Right forelimb (tissue), 1 donor: ENCODE results near the gene PRKAR2B.
"Not testable (repeated sequence)": the region's sequence is repeated elsewhere in the genome, so short reads cannot be mapped to it uniquely, and the experiment has no call there.

Source experiments
- DNase-seq: peaks from one replicate; pipeline ENCODE4 v3.0.0-alpha.2; 2018

The PRKAR2B gene

DNA sequence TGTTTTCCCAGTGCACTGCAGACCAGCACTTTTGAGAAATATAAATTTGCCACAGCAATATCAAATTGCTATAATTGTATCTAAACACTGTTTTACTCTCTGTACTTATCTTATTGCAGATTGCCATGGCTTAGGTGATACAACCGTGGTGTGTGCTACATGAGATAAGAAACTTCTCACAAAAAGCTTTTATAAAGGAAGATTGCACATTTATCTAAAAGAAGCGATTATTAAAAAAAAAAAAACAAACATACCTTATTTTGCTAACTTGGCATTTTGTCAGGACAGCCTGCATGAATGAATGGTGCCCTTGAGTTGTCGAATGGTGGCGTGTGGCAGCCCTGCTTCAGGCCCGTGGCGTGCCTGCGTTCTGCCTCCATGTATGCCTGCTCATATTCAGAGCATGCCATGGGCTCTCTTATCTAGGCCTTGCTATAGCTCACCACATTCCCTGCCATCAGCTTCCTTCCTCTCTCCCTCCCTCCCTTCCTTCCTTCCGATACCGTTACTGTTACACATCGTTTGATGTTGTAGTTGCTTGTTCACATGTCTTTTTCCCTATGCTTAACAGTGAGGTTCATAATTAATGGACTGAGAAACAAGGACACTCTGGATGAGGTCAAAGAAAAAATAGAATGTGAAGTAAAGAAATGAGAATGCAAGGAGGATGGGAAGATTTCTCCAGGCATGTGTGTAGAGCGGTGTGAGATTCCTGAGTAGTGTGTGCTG lies 34.9 kb downstream of the PRKAR2B start:
- DNase-seq: no peak

DNA sequence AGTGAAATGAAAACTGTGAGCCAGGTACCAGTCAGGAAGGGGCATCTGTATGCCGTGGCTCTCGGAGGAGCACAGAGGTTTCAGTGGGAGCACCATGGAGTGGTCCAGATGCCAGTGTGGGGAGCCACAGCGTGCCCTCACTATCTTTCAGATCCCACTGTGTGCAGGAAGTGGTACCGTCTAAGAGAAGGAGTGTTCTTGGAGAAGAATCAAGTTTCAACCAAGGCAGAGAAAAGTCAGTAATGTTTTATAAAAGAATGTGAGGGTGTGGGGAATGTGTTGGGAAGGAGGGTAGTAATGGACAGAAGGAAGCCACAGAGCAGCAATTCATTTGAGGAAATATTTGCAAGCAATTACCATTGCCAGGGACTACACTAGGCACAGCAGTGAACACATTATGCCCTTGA lies 35.6 kb downstream of the PRKAR2B start:
- no peak for DNase-seq

DNA sequence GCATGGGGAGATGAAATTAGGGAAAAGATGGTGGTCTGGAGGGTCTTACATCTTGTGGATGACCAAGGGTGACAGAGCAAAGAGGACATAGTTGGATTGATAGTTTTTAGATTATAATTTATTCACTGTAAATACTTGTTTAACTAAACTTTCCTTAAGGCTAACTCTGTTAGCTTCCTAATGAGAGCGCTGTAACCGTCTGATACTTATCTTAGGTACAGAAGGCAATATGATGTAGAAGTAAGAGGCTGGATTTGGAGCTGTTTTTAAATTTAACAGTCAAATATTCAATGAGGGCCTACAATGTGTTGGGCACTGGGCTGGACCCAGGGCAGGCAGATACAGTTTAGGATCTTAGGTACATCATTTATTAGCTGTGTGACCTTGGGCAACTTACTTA lies 36.0 kb downstream of the PRKAR2B start:
- no peak for DNase-seq

DNA sequence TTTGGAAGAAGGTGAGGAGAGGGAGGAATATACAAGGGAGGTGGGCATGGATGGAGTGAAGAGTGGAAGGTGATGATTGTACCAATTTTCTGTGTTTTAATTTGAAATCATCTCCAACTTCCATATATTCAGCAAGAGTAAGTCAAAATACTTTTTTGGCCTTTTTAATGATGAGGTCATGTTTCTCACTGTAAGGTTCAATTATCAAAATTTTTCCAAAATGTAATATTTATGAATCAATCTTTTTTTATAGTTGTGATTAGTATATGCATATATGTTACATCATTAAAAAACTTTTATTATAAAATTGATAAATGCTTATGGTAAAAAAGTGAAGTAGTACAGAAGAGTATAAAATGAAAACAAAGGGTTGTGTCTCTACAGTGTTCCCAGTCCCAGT lies 40.7 kb downstream of the PRKAR2B start:
- DNase-seq: no peak

DNA sequence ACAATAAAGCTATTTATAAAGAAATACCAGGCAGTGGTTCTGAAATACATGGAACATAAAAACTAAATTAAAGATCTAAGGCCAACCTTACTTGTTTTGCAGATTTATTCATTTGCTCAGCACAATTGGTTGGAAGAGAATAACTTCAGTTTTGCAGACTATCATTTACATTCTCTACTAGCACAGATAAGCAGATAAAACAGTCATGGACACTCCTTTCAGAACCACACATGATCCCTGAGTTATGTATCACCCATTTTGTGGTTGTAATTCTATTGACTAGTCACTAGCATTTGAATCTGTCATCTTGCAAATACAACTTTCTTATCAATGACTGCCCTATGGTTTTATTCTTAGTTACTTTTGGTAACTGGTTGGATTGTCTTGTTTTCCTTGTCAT lies 45.1 kb downstream of the PRKAR2B start:
- no peak for DNase-seq

DNA sequence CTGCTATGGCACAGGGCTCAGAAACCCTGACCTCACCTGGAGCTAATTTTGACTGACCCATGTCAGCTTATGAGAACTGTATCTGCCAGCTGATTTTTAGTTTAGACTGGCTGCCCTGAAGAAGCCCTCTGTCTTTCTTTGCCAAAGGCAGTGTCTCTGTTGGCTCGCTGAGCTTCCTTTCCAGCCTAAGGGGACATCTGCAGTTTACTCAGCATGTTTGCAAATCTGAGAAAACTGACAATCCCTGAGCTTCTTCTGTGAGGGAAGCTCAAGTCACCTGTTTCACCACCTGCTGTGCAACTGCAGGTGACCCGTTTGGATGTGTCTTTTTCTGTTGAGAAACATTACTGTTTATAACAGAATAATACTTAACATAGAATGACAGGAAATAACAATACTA lies 46.0 kb downstream of the PRKAR2B start:
- no peak for DNase-seq

DNA sequence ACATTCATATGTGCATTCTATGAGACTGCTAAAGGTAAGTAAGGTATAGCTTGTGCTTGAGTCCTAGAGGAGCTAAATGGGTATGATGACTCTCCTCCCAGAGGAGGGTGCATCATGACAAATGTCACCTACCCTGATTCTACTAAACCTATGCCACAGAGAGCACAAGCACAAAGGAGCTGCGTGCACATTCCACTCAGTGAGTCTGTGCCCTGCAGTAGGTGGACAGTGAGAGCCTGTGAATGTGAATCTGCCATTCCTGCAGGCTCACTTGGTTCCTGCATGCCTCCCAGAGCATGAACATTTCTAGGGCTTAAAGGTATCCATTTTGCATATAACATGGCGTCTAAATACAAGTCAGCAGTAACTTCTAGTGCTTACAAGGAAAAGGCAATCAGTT lies 46.8 kb downstream of the PRKAR2B start:
- DNase-seq: no peak

DNA sequence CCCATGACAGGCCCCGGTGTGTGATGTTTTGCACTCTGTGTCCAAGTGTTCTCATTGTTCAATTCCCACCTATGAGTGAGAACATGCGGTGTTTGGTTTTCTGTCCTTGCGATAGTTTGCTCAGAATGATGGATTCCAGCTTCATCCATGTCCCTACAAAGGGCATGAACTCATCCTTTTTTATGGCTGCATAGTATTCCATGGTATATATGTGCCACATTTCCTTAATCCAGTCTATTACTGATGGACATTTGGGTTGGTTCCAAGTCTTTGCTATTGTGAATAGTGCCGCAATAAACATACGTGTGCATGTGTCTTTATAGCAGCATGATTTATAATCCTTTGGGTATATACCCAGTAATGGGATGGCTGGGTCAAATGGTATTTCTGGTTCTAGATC lies 49.2 kb downstream of the PRKAR2B start:
- DNase-seq: not testable (repeated sequence)

DNA sequence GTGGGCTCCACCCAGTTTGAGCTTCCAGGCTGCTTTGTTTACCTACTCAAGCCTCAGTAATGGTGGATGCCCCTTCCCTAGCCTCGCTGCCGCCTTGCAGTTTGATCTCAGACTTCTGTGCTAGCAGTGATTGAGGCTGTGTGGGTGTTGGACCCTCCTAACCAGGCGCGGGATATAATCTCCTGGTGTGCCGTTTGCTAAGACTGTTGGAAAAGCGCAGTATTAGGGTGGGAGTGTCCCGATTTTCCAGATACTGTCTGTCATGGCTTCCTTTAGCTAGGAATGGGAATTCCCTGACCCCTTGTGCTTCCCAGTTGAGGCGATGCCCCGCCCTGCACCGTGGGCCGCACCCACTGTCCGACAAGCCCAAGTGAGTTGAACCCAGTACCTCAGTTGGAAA lies 54.6 kb downstream of the PRKAR2B start:
- DNase-seq: not testable (repeated sequence)

DNA sequence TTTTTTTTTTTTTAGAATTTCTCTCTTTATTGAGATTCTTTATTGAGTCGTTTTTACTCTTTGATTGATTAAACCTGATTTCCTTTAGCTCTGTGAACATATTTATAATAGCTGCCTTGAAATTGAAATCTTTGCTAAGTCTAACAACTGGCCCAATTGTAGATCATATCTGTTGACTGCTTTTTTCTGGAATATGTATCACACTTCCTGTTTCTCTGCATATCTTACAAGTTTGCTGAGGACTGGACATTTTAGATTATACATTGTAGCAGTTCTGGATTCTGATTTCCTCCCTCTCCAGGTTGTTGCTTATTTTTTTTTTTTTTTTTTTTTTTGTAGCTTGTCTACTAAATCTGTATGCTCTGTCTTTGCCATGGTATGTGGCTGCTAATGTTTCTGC lies 56.3 kb downstream of the PRKAR2B start:
- DNase-seq: no peak

DNA sequence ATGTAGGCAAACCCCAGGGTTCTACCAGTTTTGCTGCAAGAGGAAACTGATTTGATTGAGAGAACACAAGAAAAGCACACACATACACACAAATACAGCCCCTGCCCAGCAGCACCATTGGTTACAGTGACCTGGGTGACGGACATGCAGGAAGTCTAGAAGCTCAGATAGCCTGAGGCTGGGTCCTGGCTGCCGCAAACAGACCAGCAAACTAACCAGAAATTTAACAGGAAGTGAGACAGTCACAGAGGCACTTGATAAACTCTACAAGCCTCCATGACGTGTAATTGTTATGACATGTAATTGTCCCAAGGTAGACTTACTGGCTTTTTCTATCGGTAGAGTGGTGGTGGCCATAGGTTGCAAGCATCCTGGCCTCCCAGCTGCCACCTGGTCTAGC lies 58.9 kb downstream of the PRKAR2B start:
- no peak for DNase-seq

DNA sequence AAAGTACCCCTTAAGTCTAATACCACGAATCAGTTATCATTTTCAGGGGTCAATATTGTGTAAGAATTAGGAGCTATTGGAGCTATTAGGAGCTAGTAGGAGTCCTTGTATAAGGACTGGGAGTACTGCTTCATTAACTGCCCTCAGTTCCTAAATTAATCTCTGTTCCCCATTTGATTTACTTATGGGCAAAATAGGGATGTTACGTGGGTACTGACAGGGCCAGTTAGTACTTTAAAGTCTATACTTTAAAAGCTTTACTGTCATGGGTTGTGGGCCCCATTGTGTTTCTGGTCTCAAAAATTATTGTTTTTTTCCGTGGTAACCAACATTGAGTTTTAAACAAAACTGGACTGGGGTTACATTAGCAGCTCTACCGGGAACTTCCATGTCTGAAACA lies 60.3 kb downstream of the PRKAR2B start:
- DNase-seq: no peak

DNA sequence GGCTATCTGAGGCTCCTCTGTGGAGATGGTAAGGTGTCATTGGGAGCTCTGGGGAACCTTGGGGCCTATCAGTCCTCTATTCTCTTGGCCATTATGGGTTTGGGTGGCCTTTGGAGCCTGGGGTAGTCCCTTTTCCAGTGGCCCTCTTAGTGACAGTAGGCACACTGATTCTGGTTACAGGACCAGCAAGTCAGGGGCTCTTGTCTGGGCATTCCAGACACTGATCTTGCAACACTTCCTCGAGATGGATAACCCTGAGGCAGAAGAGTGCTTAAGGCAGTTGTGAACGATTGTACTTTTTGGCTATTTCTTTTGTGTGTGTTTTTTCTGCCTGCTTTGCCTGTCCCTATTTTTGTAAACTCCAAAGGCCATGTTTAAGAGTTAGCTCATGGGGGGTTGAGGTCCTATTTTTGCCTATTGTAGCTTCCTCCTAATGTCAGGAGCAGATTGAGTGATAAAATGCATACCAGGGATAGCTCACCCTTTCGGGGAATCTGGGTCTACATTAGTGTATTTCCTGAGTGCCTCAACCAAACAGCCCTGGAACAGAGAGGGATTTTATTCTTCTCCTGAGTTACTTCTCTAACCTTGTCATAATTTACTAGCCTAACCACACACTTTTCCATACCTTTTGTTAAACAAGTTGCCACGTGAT lies 61.2 kb downstream of the PRKAR2B start:
- no peak for DNase-seq

DNA sequence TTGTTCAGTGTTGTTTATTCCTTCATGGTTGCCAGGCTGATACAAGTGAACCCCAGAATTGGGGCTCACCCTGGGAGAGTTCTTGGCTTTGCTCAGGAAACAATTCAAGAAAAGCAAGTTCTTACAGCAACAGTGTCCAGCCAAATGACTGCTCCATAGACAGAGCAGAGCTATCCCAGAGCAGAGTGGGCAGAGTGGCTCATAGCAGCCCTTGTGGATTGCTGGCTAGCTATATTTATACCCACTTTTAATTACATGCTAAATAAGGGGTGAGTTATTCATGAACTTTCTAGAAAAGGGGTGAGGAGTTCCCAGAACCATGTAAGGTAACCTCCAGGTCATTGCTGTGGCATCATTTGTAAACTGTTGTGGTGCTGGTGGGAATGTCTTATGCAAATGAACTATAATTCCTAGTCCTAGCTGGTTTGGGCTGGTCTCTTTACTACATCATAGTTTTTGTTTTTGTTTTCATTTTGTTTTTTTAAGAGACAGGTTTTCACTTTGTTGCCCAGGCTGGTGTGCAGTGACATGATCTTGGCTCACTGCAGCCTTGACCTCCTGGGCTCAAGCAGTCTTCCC lies 64.4 kb downstream of the PRKAR2B start:
- DNase-seq: no peak

DNA sequence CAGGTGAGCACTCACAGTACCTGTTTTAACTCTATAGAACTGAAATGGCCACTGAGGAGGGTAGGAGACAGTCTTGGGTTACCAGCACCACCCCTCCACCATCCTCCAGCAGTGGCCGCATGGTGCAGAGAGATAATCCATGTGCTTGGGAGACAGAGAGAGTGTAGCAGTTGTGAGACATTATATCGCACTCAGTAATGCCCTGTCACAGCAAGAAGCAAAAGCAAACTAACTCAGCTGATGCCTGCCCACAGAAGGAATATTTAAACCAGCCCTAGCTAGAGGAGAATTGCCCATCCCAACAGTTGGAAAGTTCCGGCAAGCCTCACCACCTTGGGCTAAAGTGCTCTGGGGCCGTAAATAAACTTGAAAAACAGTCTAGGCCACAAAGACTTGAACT lies 65.5 kb downstream of the PRKAR2B start:
- no peak for DNase-seq

DNA sequence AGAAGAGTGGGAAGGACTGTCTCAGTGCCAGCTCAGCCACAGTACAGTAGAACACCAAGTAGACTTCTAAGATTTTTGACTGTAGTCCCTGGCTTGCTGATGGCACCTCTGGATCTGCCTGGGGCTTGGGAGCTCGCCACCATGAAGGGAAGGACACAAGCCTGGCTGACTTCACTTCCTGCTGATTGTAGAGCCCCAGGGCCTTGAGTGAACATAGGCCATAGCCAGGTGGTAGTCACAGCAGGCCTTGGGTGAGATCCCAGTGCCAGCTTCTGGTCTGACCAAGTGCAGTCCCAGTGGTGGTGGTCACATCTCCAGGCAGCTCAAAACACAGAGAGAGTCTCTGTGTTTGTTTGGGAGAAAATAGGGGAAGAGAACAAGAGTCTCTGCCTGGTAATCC lies 66.7 kb downstream of the PRKAR2B start:
- DNase-seq: no peak

DNA sequence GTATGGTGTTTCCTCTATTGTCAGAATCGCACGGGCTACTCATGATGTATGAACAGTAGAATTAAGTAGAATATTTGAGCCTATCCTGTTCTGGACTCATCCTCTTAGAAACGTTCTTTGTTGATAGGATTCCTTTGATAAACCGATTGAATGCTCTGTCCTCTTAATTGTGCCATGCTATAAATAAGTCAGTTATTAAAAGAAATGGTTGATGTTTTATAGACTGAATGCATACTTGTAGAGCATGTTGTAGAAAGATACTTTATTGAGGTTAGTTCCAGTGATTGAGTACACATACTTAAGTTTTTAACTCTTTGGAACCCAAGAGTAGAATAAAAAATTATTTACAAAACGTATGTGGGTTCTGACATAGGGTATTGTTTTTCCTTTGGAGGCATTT lies 69.4 kb downstream of the PRKAR2B start:
- no peak for DNase-seq

DNA sequence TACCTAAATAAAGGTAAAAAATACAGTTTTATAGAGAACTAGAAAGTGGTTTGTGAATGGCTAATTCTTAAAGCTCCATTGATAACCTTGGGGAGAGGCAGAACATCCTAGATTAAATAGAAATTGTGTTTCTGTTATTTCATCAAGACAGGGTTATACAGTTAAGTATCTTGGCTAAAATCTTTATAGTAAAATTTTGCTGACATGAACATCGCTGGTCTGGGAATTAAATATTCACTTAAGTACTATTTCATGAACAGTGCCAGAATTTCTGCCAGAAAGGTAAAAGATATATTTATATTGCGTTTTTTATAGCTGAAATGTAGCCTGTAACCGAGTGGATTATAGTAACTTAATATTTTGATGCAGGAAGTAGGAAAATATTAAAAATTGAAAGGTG lies 70.6 kb downstream of the PRKAR2B start:
- no peak for DNase-seq

DNA sequence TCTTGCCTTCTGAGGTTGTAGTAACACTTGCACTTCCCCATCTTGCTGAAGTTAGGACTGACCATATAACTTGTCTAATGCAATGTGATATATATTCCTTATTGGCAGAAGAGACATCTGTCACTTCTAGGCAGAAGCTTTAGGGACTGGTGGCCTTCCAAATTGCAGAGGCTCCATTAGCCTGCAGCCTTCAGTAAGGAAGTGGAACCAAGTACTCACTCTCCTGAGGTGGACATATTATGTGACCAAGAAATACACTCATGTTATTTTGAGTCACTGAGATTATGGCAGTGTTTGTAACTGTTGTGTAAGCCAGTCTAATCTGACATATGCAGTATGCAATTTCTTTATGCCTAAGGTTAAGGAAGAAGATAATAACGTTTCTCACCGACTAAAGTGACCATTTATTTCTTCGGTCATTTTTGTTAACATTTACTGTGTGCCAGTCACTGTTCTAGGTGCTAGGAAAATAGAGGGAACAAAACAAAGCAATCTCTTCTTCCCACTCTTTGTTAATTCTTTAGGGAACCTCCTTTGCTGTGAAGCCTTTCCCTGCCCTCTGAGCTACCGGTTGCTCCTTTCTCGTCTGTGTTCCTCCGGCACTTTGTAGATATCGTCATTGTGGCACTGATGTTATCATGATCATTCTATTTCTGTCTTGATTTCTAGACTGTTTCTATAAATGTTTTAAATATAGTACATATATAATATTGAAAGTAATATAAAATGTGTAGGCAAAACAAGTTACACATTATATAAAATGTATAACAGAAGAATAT lies 71.4 kb downstream of the PRKAR2B start:
- DNase-seq: no peak

DNA sequence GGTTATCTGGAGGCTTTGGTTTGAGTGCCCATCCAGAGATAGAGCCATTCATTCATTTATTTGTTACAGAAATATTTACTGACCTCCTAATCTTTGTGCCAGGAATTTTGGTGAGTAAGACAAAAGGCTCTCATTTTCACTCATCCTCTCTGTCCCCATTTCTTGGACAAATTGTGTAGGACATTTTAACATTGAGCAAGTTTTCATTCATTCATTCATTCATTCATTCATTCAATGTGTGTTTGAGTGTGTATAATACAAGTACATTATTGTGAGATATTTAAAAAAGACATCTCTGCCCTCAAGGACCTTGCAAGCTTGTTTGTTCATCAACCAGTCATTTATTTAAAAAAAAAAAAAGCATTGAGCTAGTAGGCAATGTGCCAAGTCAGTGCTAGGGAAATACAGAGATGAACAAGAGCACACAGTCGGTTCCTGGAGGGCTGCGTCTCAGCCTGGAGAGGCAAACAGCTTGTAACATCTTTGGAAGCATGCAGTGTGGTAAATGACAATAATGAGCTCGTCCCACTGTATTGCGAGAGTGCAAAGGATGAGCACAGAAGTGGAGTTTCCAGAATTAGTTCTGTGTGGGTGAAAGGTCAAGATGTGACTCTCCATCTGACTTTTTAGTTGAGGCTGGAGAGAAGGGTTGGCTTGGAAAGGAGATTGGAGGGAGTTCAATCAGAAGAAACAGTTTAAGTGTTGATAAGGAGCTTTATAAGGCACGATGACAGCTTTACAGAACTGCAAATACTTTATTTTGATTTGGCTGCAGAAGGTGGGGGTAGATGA lies 73.8 kb downstream of the PRKAR2B start:
- DNase-seq: no peak

DNA sequence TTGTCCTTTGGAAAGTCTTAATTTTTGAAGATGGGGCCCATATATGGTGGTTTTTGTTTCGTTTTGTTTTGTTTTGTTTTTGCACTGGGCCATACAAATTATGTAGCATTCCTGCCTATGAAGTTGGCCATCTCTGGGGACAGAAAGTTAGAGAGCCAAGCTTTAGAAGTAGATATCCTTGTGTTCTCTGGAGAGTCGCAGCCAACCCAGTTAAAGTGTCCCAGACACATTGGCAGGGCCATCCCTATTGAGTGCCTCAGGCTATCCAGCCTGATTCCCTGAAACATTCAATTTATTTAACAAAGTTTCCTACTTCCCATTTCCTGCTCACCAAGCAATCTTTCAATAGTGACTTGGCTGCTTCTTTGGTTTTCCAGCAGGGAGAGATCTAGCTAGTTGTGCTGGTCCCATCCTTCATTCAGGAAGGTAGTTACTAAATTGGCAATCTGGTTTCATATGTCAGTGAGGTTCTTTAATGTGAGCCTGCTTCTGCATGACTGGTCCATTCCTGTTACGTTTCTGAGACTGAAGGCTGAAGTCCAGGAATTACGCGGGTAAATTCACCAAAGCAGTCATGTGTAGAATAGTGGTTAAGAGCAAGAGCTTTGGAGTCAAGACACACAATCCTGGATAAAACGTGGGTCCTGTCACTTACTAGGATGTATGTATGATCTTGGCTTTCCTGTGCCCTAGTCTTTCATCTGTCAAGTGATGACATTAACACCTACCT lies 75.0 kb downstream of the PRKAR2B start:
- DNase-seq: no peak

DNA sequence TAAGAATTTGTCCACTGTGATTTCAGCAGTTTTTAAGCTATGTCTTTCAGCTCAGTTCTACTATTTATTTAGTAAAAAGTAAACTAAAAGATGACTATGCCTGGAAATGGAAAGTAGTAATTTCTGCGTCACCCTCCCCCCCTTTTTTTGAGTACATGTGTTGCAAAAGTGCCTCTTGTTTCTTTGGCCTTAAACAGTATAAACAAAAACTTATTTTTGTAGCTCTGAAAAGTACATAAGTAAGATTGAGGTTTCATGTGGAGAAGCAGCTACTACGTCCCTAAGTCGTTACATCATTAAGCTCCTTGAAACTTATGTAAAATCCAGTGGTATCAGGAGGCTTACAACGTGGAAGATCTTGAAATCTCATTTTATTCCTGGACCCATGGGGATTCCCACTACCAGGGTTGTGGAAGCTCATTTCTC lies 78.0 kb downstream of the PRKAR2B start:
- DNase-seq: no peak
